GM12878 (cell line): ENCODE data around the gene UTP4. TPM values are rescaled to one million over a fixed set of nuclear protein-coding genes. Genes with fewer than 3 reads are reported as not detected.

Experiments used
- ATAC-seq: fragments of 200-7000 bp; cut with Tn5 transposase; 3 replicates; pipeline ENCODE4 v1.9.1; 2020; ENCODE audit warnings: mild to moderate bottlenecking, moderate library complexity
- BruUV-seq: library from RNA; stranded (reverse); fragments of 400-500 nt; replicated peaks from 2 replicates; lab custom pipeline; 2021; lab: Mats Ljungman, UMichigan
- CTCF ChIA-PET: fragments of 300-600 bp; sonication (Branson Sonifier 250); formaldehyde crosslinking; extraction: SDS; loops from one replicate; lab custom pipeline; 2021; ENCODE audit warnings: inconsistent platforms; lab: Yijun Ruan, JAX
- POLR2A ChIA-PET: fragments of 350-600 bp; formaldehyde crosslinking; extraction: SDS; loops from one replicate; lab custom pipeline; 2021; ENCODE audit warnings: inconsistent platforms; lab: Charles Lee
- RAD21 ChIA-PET: fragments of 300-600 bp; sonication (Branson Sonifier 250); formaldehyde crosslinking; loops from one replicate; lab custom pipeline; 2023; ENCODE audit warnings: antibody characterized with exemption; ENCODE audit not compliant: unreplicated experiment; lab: Charles Lee
- SMC1A ChIA-PET: fragments of 300-600 bp; sonication (Branson Sonifier 250); formaldehyde crosslinking; loops from one replicate; lab custom pipeline; 2023; ENCODE audit not compliant: unreplicated experiment, uncharacterized antibody; lab: Charles Lee
- DNase-seq: peaks from one replicate; pipeline ENCODE4 v3.0.0-alpha.2; 2011; ENCODE audit warnings: low read depth, low spot score
- FAIRE-seq: peaks from 3 replicates; lab custom pipeline; 2011; peaks lifted over from hg19 to GRCh38; lab: Jason Lieb, UNC
- H2AFZ ChIP-seq: 2 replicates; pipeline ENCODE4 v1.6.0; 2011; ENCODE audit warnings: low read depth, low read length, control low read depth; ENCODE audit not compliant: control insufficient read depth
- H3K27ac ChIP-seq: 2 replicates; pipeline ENCODE4 v1.5.1; 2011; ENCODE audit warnings: control low read depth; ENCODE audit not compliant: control insufficient read depth, insufficient read depth
- H3K27me3 ChIP-seq, 2 experiments: replicated peaks in 1 of 2; 2 replicates each; pipeline versions ENCODE4 v1.6.0 to v1.6.1; 2011; ENCODE audit warnings: low read length in 1 of 2; ENCODE audit not compliant: control insufficient read depth in 2 of 2, insufficient read depth in 2 of 2
- H3K36me3 ChIP-seq, 2 experiments: 2 replicates each; pipeline ENCODE4 v1.5.1; 2011; ENCODE audit warnings: low read length in 1 of 2; ENCODE audit not compliant: control insufficient read depth in 2 of 2, insufficient read depth in 2 of 2
- H3K4me1 ChIP-seq: 2 replicates; pipeline ENCODE4 v1.6.1; 2011; ENCODE audit warnings: mild to moderate bottlenecking, low read length, moderate library complexity, mixed read lengths; ENCODE audit not compliant: control insufficient read depth, insufficient read depth
- H3K4me2 ChIP-seq: 2 replicates; pipeline ENCODE4 v1.6.0; 2011; ENCODE audit warnings: control low read depth; ENCODE audit not compliant: control insufficient read depth, insufficient read depth
- H3K4me3 ChIP-seq: fragments of 200-600 bp; sonication (generic); 2 replicates; pipeline ENCODE4 v1.5.1; 2016
- H3K79me2 ChIP-seq: 2 replicates; pipeline ENCODE4 v1.6.0; 2011; ENCODE audit warnings: low read length; ENCODE audit not compliant: control insufficient read depth, insufficient read depth
- H3K9ac ChIP-seq: 2 replicates; pipeline ENCODE4 v1.8.0; 2011; ENCODE audit warnings: low read length, control low read depth, mixed read lengths; ENCODE audit not compliant: control insufficient read depth, insufficient read depth
- H3K9me3 ChIP-seq: replicated peaks from 3 replicates; pipeline ENCODE4 v1.5.1; 2011; ENCODE audit warnings: mild to moderate bottlenecking, low read length; ENCODE audit not compliant: control insufficient read depth, insufficient read depth
- H4K20me1 ChIP-seq: 2 replicates; pipeline ENCODE4 v1.6.0; 2011; ENCODE audit not compliant: control insufficient read depth, insufficient read depth
- E4F1 ChIP-seq: fragments of 450-650 bp; IDR thresholded peaks from 2 replicates; pipeline ENCODE4 v1.6.1; 2018; ENCODE audit warnings: borderline replicate concordance, mild to moderate bottlenecking; ENCODE audit not compliant: partially characterized antibody
- ESRRA ChIP-seq: IDR thresholded peaks from 2 replicates; pipeline ENCODE4 v1.6.1; 2012; ENCODE audit warnings: mild to moderate bottlenecking, low read length, improper control_type of control experiment
- FOXK2 ChIP-seq: fragments of 450-650 bp; IDR thresholded peaks from 2 replicates; pipeline ENCODE4 v1.6.1; 2017; ENCODE audit warnings: mild to moderate bottlenecking, moderate library complexity
- MLLT1 ChIP-seq: fragments of 450-650 bp; IDR thresholded peaks from 2 replicates; pipeline ENCODE4 v1.6.1; 2016; ENCODE audit warnings: mild to moderate bottlenecking
- WGBS: methylation state at CpG from one replicate; pipeline ENCODE4 v1.1.6; 2016; ENCODE audit warnings: low lambda C conversion rate; ENCODE audit not compliant: insufficient replicate concordance, insufficient coverage; ENCODE audit errors: missing lambda C conversion rate; 5-methylcytosine and 5-hydroxymethylcytosine counted together
- in situ Hi-C: fragments of 300-500 bp; cut with MboI; formaldehyde crosslinking; loops from 9 replicates; pipeline ENCODE4 v1.14.3; 2018; ENCODE audit warnings: mixed read lengths
- intact Hi-C: fragments of 100-400 bp; cut with micrococcal nuclease; formaldehyde crosslinking; loops from one replicate; pipeline ENCODE4 v1.14.2; 2022; ENCODE audit not compliant: unreplicated experiment
- polyA plus RNA-seq, 11 experiments: library from polyadenylated mRNA; depleted of rRNA in 4 of 11; unstranded in 6 of 11; stranded (reverse) in 5 of 11; fragments of >200 nt; fragmentation: Nextera tagmentation in 4 of 11; fragmentation: Illumina TruSeq in 1 of 11; extraction: Ambion mirVana in 4 of 11; extraction: Trizol in 1 of 11; gene quantifications; 1 replicate in 1 of 11; 2 replicates in 10 of 11; pipeline versions ENCODE4 v1.2.1 to v1.2.3, GENCODE V29; 2011 to 2016; ENCODE audit warnings: inconsistent platforms in 2 of 11, missing spikeins in 2 of 11, low read depth in 1 of 11
- total RNA-seq, 4 experiments: library from RNA; depleted of rRNA in 3 of 4; stranded (reverse); fragments of >200 nt in 3 of 4; fragmentation: Illumina TruSeq in 1 of 4; extraction: Trizol in 1 of 4; gene quantifications; 2 replicates each; pipeline versions ENCODE4 v1.2.1 to v1.2.3, GENCODE V29; 2013 to 2021

UTP4 gene
- total and polyA plus RNA-seq, 10 of the 15 experiments (the other 5 are each of a cell fraction or from before 2014, with no cell fraction given), result 32.5 to 131 (median 84.0) TPM

GRCh38 chr16:69141014-69141413 lies 8.6 kb downstream of the UTP4 start:
- RAD21 ChIA-PET, result no interaction called here
- Histone ChIP-seq H4K20me1 (no peaks in the 10 kb centered on the region), H3K9me3 (no peaks in the 10 kb centered on the region), H3K4me1 (no peaks in the 10 kb centered on the region), H3K4me2 (no peak overlapping the region), H2AFZ (no peak overlapping the region), H3K4me3 (no peak overlapping the region), H3K36me3 (peaks cover 20 to 31% of the 10 kb centered on the region in 2 experiments), H3K27ac (no peak overlapping the region), H3K27me3 (no peaks in the 10 kb centered on the region), H3K9ac (no peak overlapping the region), H3K79me2 (peaks cover 12% of the 10 kb centered on the region)
- TF ChIP-seq MLLT1 (no peak), ESRRA (no peak), E4F1 (no peak), FOXK2 (no peak)
- in situ Hi-C loops, result no loop called here
- intact Hi-C loops, result no loop called here
- ATAC-seq, result no peak
- CTCF ChIA-PET, result interaction anchor here (1.1 to 2.7 kb wide), 3 partner anchors 9 to 28 kb away, joined by 3 to 14 read pairs (median 4); no protein-coding TSS in a partner anchor
- no TSS peak for BruUV-seq
- SMC1A ChIA-PET, result interaction anchor here (0.6 kb wide), 1 partner anchor 8 kb away, joined by 3 read pairs; the partner anchor contains the start of gene UTP4
- FAIRE-seq, result no peak
- 98% methylated on average over 5 of the region's 5 CpGs for WGBS
- no peak for DNase-seq
- POLR2A ChIA-PET, result no interaction called here
